Superior temporal gyrus (tissue), 1 donor: ENCODE results near the gene FAM118B.
"Not testable (repeated sequence)": the region's sequence is repeated elsewhere in the genome, so short reads cannot be mapped to it uniquely, and the experiment has no call there.

Experiments
- DNase-seq: peaks from one replicate; pipeline ENCODE4 v3.0.0-alpha.2; 2016; ENCODE audit errors: extremely low spot score

FAM118B gene

GRCh38 chr11:126217491-126217890 lies 5.9 kb downstream of the FAM118B start:
- DNase-seq: no peak

GRCh38 chr11:126219547-126219946 lies 8.0 kb downstream of the FAM118B start:
- no peak for DNase-seq

DNA sequence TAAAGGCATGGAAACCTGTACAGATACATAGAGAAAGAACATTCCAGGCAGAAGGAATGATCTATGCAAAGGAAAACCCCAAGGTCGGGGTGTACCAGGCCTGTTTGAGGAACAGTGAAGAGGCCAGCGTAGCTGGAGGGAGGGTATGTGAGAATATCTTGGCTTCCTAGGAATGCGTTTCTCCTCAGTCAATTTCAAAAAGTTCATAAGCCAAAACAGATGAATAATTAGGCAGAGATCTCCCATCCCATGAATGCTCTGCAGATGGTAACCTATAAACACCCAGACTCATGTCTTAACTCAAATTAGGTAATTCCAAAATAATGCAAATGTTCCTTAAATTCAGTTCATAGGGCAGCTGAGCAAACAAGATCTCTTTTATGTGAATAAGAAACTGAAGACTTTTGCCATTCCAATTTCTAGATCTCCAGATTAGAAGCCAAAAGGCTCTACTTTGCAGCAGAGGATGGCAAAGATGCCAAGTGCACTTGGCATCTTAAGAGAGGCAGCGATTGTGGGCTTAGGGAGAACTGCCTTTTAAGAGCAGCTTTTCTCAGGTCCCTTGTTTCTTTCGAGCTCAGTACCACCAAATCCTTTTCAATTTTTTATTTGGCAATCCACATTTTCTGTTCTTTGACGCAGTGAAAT lies 13.2 kb downstream of the FAM118B start:
- DNase-seq: peak; percentile 18

- DNase-seq: no peak
Observed at GRCh38 chr11:126225295-126225665, 13.7 kb downstream of the FAM118B start.

DNA sequence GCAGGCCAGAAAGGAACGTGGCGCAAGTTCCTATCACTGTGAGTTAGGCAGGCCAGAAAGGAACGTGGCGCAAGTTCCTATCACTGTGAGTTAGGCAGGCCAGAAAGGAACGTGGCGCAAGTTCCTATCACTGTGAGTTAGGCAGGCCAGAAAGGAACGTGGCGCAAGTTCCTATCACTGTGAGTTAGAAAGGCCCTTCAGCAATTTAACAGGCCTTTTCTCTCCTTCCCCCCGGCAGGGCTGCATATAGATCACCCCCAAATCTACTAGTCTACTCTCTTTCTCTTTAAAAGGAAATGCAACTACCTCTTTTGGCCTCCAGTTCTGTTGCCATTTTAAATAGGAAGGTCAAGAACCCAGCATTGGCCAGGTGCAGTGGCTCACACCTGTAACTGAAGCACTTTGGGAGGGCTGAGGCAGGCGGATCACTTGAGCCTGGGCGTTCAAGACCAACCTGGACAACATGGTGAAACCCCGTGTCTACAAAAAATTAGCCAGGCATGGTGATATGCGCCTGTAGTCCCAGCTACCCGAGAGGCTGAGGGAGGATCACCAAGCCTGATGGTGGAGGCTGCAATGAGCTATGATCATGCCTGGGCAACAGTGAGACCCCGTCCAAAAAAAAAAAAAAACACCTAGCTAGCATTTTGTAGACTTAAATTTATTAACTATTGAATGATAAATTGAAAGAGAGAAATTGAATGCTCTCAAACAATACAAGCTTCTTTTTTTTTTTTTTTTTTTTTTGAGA lies 14.9 kb downstream of the FAM118B start:
- DNase-seq: no peak

DNA sequence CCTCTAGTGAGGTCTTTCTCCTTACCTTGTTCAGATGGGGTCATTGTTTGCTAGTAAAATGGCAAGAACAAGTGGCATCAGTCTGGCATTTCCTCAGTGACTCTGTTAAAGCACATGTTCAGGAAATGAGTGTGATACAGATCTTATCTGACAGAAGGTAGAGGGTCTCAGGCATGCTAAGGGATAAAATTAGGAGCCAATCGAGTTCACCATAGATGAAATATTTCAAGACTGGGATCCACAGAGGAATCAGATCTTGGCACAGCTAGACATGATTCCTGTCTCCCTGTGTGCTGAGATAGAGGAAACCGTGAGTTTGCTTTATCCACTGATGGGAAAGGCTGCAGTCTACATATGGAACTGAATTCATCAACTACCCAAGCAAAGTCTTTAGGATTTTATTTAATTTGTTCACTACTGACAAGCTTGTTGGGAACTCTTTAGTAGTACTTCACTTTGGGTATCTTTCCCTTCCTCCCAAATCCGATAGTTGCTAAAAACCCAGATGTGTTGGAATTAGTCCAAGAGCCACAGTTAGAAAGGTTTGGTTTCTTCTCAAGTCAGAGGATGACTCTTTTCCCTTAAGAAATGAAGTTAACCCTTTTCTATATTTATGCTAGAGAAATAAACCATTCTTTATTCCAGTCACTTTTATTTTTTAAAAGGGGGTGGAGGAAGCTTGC lies 18.4 kb downstream of the FAM118B start:
- no peak for DNase-seq

DNA sequence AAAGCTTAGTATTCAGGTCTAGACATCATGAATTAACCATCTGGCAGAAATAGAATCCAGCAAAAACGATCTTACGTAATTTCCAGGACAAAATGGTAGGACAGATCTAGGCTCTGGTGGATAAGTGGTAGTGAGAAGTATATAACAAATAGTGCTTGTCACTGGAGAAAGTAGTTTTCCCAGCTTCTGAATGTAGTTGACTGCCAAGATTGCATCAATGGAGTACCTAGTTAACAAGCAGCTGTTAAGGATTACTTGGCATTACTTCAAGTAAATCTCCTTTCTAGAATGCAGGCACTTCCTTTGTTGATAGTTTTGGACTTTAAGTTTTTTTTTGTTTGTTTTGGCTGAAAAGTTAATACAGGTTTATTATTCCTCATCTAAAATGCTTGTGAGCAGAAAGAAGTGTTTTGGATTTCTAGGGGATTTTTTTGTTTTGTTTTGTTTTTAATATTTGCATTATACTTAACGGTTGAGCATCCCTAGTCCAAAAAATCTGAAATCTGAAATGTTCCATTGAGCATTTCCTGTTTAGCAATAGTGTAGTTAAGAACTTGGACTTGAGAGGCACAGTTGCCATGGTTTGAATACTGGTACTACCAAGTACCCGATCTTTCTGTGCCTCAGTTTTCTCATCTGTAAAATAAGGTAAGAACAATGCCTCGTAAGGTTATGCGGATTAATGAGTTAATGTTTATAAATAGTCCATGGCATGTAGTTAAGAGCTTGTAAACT lies 20.3 kb downstream of the FAM118B start:
- peak; percentile 28 for DNase-seq

GRCh38 chr11:126232683-126233082 lies 21.1 kb downstream of the FAM118B start:
- no peak for DNase-seq

- DNase-seq: no peak
Observed at GRCh38 chr11:126233391-126233790, 21.8 kb downstream of the FAM118B start.

GRCh38 chr11:126246636-126247035 lies 35.1 kb downstream of the FAM118B start:
- no peak for DNase-seq

DNA sequence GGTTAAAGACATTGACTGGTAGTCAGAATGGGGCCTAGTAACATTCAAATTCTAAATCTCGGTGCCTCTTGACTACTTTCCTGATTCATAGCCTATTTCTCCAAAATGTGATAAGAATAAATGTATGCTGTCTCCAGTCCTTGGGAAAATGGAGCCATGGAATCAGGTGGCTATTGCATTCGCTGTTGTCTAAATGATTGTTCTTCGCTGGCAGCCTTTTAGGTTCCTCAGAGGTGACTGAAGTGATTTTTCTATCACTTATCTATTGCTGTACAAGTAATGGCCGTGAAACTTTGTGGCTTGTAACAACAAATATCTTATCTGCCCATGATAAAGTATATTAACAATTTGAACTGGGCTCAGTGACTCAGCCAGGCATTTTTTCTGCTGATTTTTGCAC lies 41.7 kb downstream of the FAM118B start:
- no peak for DNase-seq

- no peak for DNase-seq
Observed at GRCh38 chr11:126254819-126255218, 43.2 kb downstream of the FAM118B start.

DNA sequence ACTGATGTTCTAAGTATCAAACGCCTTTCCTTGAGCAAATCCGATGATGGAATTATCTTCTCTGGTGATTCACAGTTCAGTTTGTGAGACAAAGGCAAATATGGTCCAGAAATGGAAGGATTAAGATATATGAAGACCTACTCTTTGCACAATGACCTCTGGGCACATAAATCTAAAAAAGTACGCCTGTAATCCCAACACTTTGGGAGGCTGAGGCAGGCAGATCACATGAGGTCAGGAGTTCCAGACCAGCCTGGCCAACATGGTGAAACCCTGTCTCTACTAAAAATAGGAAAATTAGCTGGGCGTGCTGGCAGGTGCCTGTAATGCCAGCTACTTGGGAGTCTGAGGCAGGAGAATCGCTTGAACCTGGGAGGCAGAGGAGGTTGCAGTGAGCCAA lies 43.9 kb downstream of the FAM118B start:
- DNase-seq: not testable (repeated sequence)

DNA sequence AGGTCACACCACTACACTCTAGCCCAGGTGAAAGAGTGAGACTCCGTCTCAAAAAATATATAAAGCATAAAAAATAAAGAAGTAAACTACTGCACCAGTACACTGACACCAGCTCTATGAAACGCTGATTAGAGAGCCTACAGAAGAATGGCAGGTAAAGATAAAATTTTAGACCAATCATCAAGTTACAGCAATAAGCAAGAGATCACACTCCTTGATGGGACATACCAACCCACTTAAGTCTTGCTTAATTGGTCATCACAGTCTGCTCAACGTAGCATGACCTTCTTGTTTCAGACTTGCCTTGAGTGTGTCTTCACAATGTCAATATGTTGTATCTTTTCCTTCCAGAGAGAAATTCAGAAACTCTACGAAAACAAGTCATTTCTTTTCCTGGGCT lies 44.6 kb downstream of the FAM118B start:
- no peak for DNase-seq

DNA sequence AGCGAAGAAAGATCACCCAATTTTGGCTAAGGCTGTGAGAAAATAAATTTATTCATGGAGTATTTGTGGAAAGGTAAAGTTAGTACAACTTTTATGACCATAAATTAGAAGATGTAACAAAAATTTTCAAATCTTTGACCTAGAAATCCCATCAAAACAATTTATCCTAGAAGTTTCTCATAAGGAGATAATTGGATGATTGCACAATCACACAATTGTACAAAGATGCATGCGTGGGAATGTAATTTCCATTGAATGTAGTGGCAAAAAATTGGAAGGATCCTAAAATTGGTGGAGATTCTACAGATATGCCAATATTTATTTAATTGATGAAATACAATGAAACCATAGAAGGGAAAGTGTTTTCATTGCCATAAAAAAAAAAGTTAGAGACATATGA lies 45.6 kb downstream of the FAM118B start:
- DNase-seq: no peak

DNA sequence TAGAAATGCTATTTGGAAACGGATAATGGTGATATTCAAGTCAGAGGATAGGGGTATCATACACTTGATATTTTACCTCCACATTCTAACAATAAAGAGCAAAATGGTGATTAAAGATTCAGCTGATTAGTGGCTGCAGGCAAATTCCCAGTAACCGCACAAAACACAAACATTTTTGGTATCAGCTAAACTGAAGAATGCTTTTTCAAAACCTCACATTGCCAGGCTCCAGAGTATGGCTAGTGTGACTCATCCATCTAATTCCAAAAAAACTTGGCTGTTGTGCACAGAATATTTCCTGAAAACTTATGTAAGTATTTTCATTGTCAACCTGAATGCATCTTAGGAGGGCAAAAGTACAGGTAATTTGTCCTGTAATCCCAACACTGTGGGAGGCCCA lies 46.2 kb downstream of the FAM118B start:
- peak; percentile 55 for DNase-seq

DNA sequence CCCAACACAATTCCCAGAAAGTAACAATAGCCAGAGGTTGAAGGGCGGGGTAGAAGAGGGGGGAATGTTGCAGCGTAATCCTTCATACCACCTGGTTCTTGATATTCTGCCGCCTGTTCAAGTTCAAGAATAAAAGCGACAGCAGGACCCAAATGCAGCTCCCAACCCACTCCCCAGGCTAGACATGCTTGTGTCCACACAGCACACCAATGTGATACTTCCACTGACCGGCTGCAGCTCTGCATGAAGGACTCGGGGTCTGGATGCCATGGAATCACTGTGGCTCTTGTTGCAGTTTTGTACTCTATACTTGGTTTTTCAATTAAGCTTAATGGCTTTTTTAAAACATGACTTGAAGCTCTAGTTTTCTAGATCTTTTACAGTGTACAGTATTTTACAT lies 50.6 kb downstream of the FAM118B start:
- no peak for DNase-seq

DNA sequence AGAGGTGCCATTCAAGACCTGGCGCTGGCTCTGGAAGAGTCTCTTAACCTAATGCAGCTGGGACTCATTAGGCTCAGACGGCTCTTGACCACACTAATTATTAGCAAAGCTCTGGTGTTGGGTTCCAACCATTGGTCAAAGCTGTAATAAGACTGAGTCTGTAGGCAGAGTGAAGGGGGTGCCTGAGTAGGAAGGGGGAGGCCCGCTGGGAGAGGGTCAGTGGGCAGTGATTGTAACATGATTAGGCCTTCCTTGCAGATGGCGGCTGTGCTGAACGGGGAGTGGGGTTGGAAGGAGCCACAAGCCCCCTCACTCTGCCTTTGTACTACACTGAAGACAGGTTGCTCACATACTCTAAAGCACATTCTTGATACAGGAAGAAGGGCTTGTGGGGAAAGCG lies 51.9 kb downstream of the FAM118B start:
- no peak for DNase-seq

GRCh38 chr11:126265811-126266210 lies 54.2 kb downstream of the FAM118B start:
- DNase-seq: no peak

GRCh38 chr11:126267650-126268049 lies 56.1 kb downstream of the FAM118B start:
- DNase-seq: no peak

GRCh38 chr11:126268361-126268707 lies 56.8 kb downstream of the FAM118B start:
- peak; percentile 9 for DNase-seq
